Activated naive CD8-positive, alpha-beta T cell treated with anti-CD3 and anti-CD28 coated beads, Interleukin-2, amount 50 U/mL, for 24 hours (primary cell): ENCODE data around the gene FER1L5.

Experiments used
- ATAC-seq: fragments of 150-1000 bp; cut with Tn5 transposase; one replicate; pipeline ENCODE4 v1.10.0; 2021
- DNase-seq: peaks from one replicate; pipeline ENCODE4 v3.0.0; 2021
- H3K27ac Mint-ChIP-seq: one replicate; pipeline ENCODE4 v1.8.0; 2021; ENCODE audit warnings: mild to moderate bottlenecking, mixed read lengths
- H3K27me3 Mint-ChIP-seq: one replicate; pipeline ENCODE4 v1.8.0; 2021; ENCODE audit warnings: mixed read lengths
- H3K36me3 Mint-ChIP-seq: one replicate; pipeline ENCODE4 v1.8.0; 2021; ENCODE audit warnings: low read depth, mixed read lengths
- H3K4me1 Mint-ChIP-seq: one replicate; pipeline ENCODE4 v1.8.0; 2021; ENCODE audit warnings: mixed read lengths
- H3K4me3 Mint-ChIP-seq: one replicate; pipeline ENCODE4 v1.8.0; 2021; ENCODE audit warnings: mild to moderate bottlenecking, moderate library complexity, mixed read lengths
- H3K9me3 Mint-ChIP-seq: one replicate; pipeline ENCODE4 v1.8.0; 2021; ENCODE audit warnings: mixed read lengths

The FER1L5 gene

DNA sequence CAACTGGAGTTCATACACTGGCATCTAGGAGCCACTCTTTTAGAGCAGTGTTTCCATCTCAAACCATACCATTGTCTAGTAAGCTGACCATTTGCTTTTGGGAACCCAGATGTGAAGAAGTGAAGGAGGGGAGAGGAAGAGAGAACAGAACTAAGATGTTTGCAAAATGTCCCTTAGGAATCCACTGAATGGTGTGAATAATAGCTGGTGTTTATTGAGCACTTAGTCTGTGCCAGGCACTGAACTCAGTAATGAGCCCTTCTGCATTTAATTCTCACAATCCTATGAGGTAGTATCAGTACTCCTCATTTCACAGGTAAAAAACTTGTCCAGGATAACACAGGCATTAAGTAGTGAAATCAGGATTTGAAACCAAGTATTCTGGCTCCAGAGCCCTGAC, 73.8 kb downstream of the FER1L5 start:
- DNase-seq (no peak), ATAC-seq (no peak)
- Mint-ChIP-seq H3K4me3 (no peak overlapping the region), H3K9me3 (no peaks in the 10 kb centered on the region), H3K4me1 (no peaks in the 10 kb centered on the region), H3K27me3 (no peaks in the 10 kb centered on the region), H3K36me3 (peaks cover 8% of the 10 kb centered on the region), H3K27ac (no peak overlapping the region)

DNA sequence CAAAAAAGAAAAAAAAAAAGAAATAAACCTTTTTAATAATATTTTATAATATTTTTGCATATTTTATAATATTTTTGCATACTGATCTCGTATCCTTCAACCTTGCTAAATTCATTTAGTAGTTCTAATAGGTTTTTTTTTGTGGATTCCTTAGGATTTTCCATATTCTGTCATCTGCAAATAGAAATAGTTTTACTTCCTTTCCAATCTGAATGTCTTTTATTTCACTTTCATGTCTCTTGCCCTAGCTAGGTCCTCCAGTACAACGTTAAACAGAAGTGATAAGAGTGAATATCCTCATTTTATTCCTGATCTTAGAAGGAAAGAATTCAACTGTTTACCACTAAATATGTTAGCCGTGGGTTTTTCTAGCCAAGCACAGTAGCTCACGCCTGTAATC, 83.6 kb downstream of the FER1L5 start:
- Mint-ChIP-seq H3K4me3 (no peak overlapping the region), H3K27ac (no peak overlapping the region), H3K36me3 (peaks cover 24% of the 10 kb centered on the region), H3K9me3 (no peaks in the 10 kb centered on the region), H3K27me3 (no peaks in the 10 kb centered on the region), H3K4me1 (no peaks in the 10 kb centered on the region)
- DNase-seq, result no peak
- no peak for ATAC-seq

DNA sequence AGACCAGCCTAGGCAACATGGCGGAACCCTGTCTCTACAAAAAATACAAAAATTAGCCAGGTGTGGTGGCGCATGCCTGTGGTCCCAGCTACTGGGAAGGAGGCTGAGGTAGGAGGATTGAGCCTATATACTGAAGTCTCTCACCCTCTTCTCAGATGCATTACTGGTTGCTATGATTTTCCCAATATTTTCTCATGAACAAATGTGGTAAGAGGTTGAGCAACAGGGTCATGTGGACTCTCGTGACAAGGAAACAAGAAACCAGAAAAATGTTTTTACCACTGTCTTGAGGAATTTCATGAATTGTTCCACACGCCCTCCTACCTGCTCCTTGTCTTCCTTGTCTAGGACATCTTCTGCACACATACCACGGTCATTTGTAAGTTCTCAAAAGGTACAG, 84.9 kb downstream of the FER1L5 start:
- Mint-ChIP-seq H3K9me3 (no peaks in the 10 kb centered on the region), H3K27ac (no peak overlapping the region), H3K27me3 (no peaks in the 10 kb centered on the region), H3K4me1 (no peaks in the 10 kb centered on the region), H3K4me3 (no peak overlapping the region), H3K36me3 (peaks cover 25% of the 10 kb centered on the region)
- no peak for ATAC-seq
- no peak for DNase-seq

DNA sequence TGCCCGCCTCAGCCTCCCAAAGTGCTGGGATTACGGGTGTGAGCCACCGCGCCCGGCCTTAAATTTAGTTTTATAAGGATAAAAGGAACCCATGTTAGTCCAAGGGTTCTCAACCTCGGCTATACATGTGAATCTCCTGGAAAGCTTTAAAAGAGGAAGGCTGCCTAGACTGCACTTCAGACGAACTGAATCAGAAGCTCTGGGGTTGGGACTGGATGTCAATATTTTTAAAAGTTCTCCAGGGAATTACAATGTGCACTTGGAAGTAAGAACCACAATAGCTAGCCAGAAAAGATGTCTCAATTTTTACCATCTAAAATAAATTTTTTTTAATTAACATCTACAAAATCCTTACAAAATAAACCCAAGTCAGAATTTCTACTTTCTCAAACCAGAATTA, 87.2 kb downstream of the FER1L5 start:
- ATAC-seq (no peak), DNase-seq (no peak)
- H3K27ac Mint-ChIP-seq, result no peak overlapping the region
- no peaks in the 10 kb centered on the region for H3K4me1 Mint-ChIP-seq
- no peaks in the 10 kb centered on the region for H3K27me3 Mint-ChIP-seq
- H3K9me3 Mint-ChIP-seq, result no peaks in the 10 kb centered on the region
- H3K4me3 Mint-ChIP-seq, result no peak overlapping the region
- H3K36me3 Mint-ChIP-seq, result peaks cover 37% of the 10 kb centered on the region

DNA sequence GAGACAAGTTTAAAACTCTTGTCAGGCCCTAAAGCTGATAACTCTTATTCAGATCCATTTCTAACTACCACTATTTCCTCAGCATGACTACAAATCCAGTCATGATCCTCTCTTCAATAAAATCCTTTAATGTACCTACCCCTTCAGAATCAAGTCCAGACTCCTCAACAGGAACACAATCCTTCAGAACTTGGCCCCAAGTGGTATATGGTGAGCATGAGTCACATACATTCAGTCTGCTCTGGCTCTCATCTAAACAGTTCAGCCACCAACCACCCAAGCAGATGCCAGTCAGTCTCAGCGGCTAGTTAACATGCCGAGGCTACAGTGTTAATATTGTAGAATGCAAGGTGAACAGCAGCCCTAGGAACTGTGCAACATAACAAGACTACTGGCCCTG, 87.6 kb downstream of the FER1L5 start:
- no peak overlapping the region for H3K27ac Mint-ChIP-seq
- ATAC-seq, result no peak
- H3K4me3 Mint-ChIP-seq, result no peak overlapping the region
- peaks cover 38% of the 10 kb centered on the region for H3K36me3 Mint-ChIP-seq
- no peak for DNase-seq
- H3K4me1 Mint-ChIP-seq, result no peaks in the 10 kb centered on the region
- no peaks in the 10 kb centered on the region for H3K27me3 Mint-ChIP-seq
- no peaks in the 10 kb centered on the region for H3K9me3 Mint-ChIP-seq

DNA sequence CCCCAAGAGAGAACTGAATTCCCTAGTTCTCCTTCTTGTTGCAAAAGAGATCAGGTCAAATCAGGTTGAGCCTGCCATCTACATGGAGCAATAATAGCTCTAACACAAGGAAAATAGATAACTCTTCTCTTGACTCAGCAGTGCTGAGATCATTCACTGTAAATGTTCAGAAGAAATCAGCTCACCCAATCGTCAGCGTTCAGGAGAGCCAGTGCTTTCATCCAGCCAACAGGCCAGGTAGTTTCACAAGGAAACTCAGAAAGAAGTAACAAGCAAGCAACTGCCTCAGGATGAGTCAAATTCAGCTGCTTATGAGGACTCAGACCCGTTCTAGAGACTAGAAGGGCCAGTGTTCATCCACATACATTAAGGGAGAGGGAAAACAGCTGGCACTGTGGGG, 91.4 kb downstream of the FER1L5 start:
- ATAC-seq (no peak), DNase-seq (no peak)
- peaks cover 25% of the 10 kb centered on the region for H3K36me3 Mint-ChIP-seq
- no peaks in the 10 kb centered on the region for H3K9me3 Mint-ChIP-seq
- peaks cover 10% of the 10 kb centered on the region for H3K4me1 Mint-ChIP-seq
- no peak overlapping the region for H3K4me3 Mint-ChIP-seq
- H3K27me3 Mint-ChIP-seq, result no peaks in the 10 kb centered on the region
- H3K27ac Mint-ChIP-seq, result no peak overlapping the region

DNA sequence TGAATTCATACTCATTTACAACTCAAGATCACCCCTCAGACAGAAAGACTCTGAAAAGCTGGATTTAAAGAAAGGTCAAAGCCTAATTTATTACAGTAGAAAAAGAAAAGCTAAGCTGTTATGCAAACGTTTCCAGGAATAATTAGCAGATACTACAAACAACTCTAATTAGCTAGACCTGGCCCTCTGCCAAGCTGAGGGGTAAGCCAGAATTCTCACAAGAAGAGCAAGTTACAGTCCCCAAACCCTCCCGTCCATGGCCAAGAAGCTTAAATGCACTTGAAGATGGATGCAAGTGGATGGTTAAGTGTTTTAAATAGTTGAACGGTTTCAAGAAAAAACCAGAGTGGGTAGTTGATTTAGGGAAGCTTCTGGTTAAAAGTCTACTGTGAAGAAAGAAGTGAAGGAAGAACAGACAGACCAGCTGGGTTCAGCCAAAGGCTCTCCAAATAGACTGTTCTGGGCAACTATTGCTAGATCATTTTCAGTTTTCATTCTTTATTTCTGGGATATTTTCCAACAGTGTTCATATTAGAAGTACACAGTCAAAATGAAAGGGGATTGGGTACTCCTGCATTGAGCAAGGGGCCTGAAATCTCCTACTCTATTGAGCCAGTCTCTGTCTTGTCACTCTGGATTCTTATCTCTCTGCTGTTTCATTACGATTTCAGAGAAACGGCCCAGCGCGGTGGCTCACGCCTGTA, 92.5 kb downstream of the FER1L5 start:
- Mint-ChIP-seq H3K4me1 (peaks cover 19% of the 10 kb centered on the region), H3K36me3 (peaks cover 25% of the 10 kb centered on the region), H3K4me3 (no peak overlapping the region), H3K27me3 (no peaks in the 10 kb centered on the region), H3K27ac (no peak overlapping the region), H3K9me3 (no peaks in the 10 kb centered on the region)
- ATAC-seq (no peak), DNase-seq (no peak)

DNA sequence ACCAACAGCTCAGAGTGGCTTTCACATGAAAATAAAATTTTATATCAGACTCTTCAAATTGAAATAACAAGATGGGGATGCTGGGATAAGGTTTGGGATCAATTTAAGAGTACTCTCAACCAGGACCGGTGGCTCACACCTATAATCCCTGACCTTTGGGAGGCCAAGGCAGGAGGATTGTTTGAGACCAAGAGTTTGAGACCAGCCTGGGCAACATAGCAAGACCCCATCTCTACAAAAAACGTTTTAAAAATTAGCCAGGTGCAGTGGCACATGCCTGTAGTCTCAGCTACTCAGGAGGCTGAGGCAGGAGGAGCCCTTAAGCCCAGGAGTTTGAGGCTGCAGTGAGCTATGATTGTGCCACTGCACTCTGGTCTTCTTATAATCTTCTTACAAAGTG, 94.7 kb downstream of the FER1L5 start:
- ATAC-seq (no peak), DNase-seq (no peak)
- no peaks in the 10 kb centered on the region for H3K9me3 Mint-ChIP-seq
- peaks cover 28% of the 10 kb centered on the region for H3K4me1 Mint-ChIP-seq
- H3K4me3 Mint-ChIP-seq, result no peak overlapping the region
- H3K27me3 Mint-ChIP-seq, result no peaks in the 10 kb centered on the region
- no peak overlapping the region for H3K27ac Mint-ChIP-seq
- peaks cover 17% of the 10 kb centered on the region for H3K36me3 Mint-ChIP-seq

DNA sequence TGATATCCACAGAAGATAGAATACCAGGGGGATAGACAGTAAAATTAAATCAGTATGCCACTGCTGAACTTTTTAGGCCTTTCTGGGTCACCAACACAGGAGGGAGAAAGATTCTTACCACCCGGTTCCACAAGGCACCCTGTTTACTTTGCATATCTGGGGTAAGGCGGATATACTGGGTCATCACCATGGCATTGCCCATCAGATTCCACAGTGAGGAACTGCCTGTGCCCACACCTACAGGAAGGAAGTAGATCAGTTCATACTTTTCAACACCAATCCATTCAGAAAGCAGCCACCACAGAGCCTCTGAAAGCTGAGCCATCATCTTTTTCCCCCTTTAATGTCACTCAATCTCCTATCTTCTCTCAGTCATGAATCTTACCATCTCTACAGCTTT, 95.3 kb downstream of the FER1L5 start:
- no peak for ATAC-seq
- Mint-ChIP-seq H3K27me3 (no peaks in the 10 kb centered on the region), H3K9me3 (no peaks in the 10 kb centered on the region), H3K27ac (peak overlapping the region; percentile 32), H3K36me3 (peaks cover 16% of the 10 kb centered on the region), H3K4me3 (peak overlapping the region; percentile 5), H3K4me1 (peaks cover 28% of the 10 kb centered on the region)
- no peak for DNase-seq

DNA sequence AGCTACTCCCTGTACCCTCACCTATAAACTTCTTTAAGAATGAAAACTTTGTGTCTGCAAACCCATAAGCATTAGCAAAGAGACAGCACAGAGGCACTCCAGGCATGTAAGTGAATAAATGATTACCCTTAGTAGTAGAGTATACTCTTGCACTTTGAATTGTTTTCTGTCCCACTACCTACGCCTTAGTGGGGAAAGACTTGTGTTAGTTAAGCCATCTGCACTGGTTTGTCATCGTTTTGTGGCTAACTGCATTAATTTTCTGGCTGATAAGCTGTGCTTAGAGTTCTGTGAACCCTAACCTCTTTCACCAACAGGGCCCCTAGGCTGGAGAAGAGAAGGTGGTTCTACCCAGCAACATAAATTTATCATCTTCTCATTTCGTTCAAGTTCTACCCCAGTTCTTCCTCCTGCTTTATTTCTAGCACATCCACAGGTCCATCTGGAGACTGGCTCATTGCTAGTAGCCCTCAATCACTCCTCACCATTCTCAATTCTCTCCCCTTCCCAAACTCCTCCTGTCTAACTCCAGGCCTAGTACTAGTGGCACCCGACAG, 96.6 kb downstream of the FER1L5 start:
- Mint-ChIP-seq H3K4me3 (peak overlapping the region; percentile 97), H3K27me3 (no peaks in the 10 kb centered on the region), H3K27ac (peak overlapping the region; percentile 88), H3K4me1 (peaks cover 28% of the 10 kb centered on the region), H3K36me3 (peaks cover 5% of the 10 kb centered on the region), H3K9me3 (no peaks in the 10 kb centered on the region)
- ATAC-seq (no peak), DNase-seq (no peak)

DNA sequence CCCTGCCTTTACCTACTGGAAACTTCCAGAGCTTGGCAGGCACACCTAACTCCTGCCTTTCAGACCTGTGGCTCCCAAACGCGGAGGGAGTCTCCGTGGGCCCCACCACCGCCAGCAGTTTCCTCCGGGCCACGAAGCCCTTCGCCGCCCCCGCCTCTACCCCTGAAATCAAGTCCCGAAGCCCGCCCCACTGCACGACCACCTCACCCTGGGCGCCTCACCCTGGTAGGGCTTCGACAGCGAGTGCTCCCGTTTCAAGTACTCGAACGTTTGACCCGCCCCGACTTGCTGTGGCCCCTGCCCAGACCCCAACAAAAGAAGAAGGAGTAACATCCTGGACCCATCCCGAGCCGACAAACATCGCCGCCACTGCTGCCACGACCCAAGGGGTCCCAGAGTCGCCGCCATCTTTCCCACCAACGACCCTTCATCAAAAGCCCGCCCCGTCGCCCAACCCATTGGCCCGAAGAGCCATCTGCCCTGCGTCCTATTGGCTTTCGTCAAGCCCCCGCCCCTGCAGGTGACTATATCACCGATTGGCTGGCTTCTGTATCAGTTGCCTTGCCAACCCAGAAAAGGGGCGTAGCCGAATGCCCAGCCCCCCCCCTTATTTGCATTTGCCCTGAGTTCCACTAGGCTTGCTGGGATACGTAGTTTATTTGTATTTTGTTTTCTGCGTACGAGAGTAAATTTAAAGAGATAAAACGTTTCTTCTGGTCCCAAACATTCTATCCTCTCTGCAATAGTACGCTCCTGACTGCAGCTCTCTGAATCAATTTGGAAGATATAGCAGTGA, 97.3 kb downstream of the FER1L5 start, which contains the start of gene LMAN2L:
Gene LMAN2L, minus strand, starts transcription at position 432 of the 796 bp plus-strand sequence. Its CDS starts 24 bp downstream, at position 408.
- Mint-ChIP-seq H3K36me3 (no peaks in the 10 kb centered on the region), H3K9me3 (no peaks in the 10 kb centered on the region), H3K4me3 (peak within 1 kb of the TSS; percentile 97), H3K27ac (peak within 1 kb of the TSS; percentile 88), H3K27me3 (no peaks in the 10 kb centered on the region), H3K4me1 (peaks cover 28% of the 10 kb centered on the region)
- ATAC-seq (peak; percentile 100), DNase-seq (peak; percentile 94)

DNA sequence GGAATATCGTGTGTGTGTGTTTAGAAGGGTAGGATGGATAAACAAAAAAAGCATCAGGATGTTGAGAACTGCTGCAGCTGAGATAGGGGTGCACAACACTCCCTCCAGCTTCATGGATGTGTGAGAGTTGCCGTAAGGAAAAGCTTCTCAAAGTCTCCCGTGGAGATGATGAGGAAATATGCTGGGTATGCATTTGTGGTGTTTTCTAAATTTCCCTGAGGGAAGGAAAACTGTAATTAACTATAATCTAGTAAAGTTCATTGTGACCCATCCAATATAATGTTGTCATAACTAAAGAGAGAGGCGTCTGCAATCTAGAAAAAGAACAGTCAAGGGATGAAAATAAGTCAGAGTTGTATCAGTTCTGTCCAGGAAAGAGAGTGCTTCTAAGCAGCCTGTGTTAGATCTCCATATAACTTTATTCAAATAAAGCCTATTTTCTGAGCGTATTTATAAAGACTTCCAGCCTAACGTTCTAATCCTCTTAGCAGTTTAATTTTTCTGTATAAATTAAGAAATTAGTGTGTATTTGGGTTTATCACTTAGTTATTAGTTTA, 104.6 kb downstream of the FER1L5 start:
- no peak overlapping the region for H3K4me3 Mint-ChIP-seq
- H3K4me1 Mint-ChIP-seq, result no peaks in the 10 kb centered on the region
- DNase-seq (no peak), ATAC-seq (no peak)
- H3K9me3 Mint-ChIP-seq, result no peaks in the 10 kb centered on the region
- H3K36me3 Mint-ChIP-seq, result no peaks in the 10 kb centered on the region
- H3K27me3 Mint-ChIP-seq, result no peaks in the 10 kb centered on the region
- H3K27ac Mint-ChIP-seq, result no peak overlapping the region

DNA sequence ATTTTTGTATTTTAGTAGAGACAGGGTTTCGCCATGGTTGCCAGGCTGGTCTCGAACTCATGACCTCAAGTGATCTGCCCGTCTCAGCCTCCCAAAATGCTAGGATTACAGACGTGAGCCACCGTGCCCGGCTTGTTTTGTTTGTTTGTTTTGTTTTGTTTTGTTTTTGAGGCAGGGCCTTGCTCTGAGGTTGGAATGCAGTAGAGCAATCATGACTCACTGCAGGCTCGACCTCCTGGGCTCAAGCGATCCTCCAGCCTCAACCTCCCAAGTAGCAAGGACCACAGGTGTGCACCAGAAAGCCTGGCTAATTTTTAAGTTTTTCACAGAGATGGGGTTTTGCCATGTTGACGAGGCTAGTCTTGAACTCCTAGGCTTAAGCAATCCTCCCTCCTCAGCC, 109.2 kb downstream of the FER1L5 start:
- Mint-ChIP-seq H3K4me1 (no peaks in the 10 kb centered on the region), H3K27me3 (no peaks in the 10 kb centered on the region), H3K27ac (no peak overlapping the region), H3K36me3 (no peaks in the 10 kb centered on the region), H3K9me3 (no peaks in the 10 kb centered on the region), H3K4me3 (no peak overlapping the region)
- no peak for ATAC-seq
- no peak for DNase-seq

DNA sequence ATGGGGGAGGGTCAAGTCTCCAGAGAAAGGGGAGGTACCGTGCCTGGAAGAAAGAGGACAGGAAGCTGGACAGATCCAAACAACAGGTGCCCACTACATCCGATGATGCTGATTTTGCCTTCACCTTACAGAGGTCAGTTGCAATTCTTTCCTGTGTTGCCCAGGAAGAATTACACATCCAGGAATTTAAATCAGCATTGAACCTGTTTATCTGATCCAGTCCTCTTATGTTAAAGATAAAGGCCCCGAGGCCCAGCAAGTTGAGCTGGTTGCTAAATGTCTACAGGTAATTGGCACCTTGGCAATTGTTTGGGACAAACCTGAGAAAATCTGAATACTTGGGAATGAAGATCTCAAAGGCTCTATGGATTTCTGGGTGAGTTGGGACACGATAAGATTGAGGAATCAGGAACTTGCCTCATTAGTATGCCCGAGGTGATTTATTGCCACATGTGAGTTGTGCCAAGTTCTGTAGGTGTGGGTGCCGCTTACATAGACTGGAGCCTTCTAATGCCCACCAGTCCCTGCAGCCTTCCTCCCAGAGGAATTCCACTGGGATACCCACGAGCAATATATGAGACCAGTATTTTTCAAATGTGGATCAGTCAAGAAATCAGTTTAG, 111.2 kb downstream of the FER1L5 start:
- Mint-ChIP-seq H3K36me3 (no peaks in the 10 kb centered on the region), H3K27me3 (no peaks in the 10 kb centered on the region), H3K4me1 (peaks cover under 1% of the 10 kb centered on the region), H3K9me3 (no peaks in the 10 kb centered on the region), H3K27ac (no peak overlapping the region), H3K4me3 (no peak overlapping the region)
- DNase-seq, result no peak
- ATAC-seq, result no peak
